H9 (cell line): ENCODE results near the gene SLC16A7. TPM values are rescaled to one million over a fixed set of nuclear protein-coding genes. Genes with fewer than 3 reads are reported as not detected.

ENCODE experiments used
- DNase-seq: peaks from one replicate; pipeline ENCODE4 v3.0.0-alpha.2; 2017
- H2AFZ ChIP-seq: one replicate; pipeline ENCODE4 v1.6.1; 2013; ENCODE audit warnings: mild to moderate bottlenecking, low read length, control low read depth, moderate library complexity
- H2AK5ac ChIP-seq: 2 replicates; pipeline ENCODE4 v1.6.1; 2013; ENCODE audit warnings: low read length, control low read depth, mixed read lengths; ENCODE audit not compliant: insufficient read length
- H2BK120ac ChIP-seq: one replicate; pipeline ENCODE4 v1.6.1; 2013; ENCODE audit warnings: low read depth, mild to moderate bottlenecking, low read length, control low read depth, inconsistent platforms; ENCODE audit not compliant: poor library complexity, severe bottlenecking
- H2BK12ac ChIP-seq: 2 replicates; pipeline ENCODE4 v1.6.1; 2013; ENCODE audit warnings: low read length, control low read depth, mixed read lengths, low read depth; ENCODE audit not compliant: insufficient read length
- H2BK15ac ChIP-seq: 2 replicates; pipeline ENCODE4 v1.6.1; 2013; ENCODE audit warnings: low read depth, low read length, control low read depth
- H2BK20ac ChIP-seq: one replicate; pipeline ENCODE4 v1.6.1; 2013; ENCODE audit warnings: low read depth, mild to moderate bottlenecking, low read length, control low read depth, inconsistent platforms; ENCODE audit not compliant: poor library complexity, severe bottlenecking
- H2BK5ac ChIP-seq: 2 replicates; pipeline ENCODE4 v1.6.1; 2013; ENCODE audit warnings: low read length, control low read depth, mixed read lengths; ENCODE audit not compliant: insufficient read length
- H3K14ac ChIP-seq: 2 replicates; pipeline ENCODE4 v1.6.1; 2013; ENCODE audit warnings: low read length, control low read depth; ENCODE audit not compliant: insufficient read depth
- H3K18ac ChIP-seq: 2 replicates; pipeline ENCODE4 v1.6.1; 2013; ENCODE audit warnings: low read depth, mild to moderate bottlenecking, mixed read lengths, low read length, control low read depth; ENCODE audit not compliant: insufficient read length
- H3K23ac ChIP-seq: 2 replicates; pipeline ENCODE4 v1.6.1; 2013; ENCODE audit warnings: low read length, control low read depth, mixed read lengths, low read depth; ENCODE audit not compliant: insufficient read length
- H3K23me2 ChIP-seq: 2 replicates; pipeline ENCODE4 v1.6.1; 2013; ENCODE audit warnings: low read depth, mild to moderate bottlenecking, mixed read lengths, low read length, control low read depth; ENCODE audit not compliant: insufficient read length, poor library complexity, severe bottlenecking
- H3K27ac ChIP-seq: 2 replicates; pipeline ENCODE4 v1.5.1; 2013; ENCODE audit warnings: low read length, control low read depth, mixed read lengths, low read depth; ENCODE audit not compliant: insufficient read length
- H3K27me3 ChIP-seq: 2 replicates; pipeline ENCODE4 v1.6.1; 2013; ENCODE audit warnings: low read length, control low read depth, inconsistent platforms; ENCODE audit not compliant: insufficient read depth
- H3K4ac ChIP-seq: 2 replicates; pipeline ENCODE4 v1.6.1; 2013; ENCODE audit warnings: low read depth, mild to moderate bottlenecking, control low read depth, inconsistent platforms, low read length, moderate library complexity
- H3K4me1 ChIP-seq: 2 replicates; pipeline ENCODE4 v1.6.1; 2013; ENCODE audit warnings: low read length, control low read depth, inconsistent platforms; ENCODE audit not compliant: insufficient read depth
- H3K4me2 ChIP-seq: 2 replicates; pipeline ENCODE4 v1.6.1; 2013; ENCODE audit warnings: low read length, control low read depth, mixed read lengths; ENCODE audit not compliant: insufficient read length, insufficient read depth
- H3K56ac ChIP-seq: 2 replicates; pipeline ENCODE4 v1.6.1; 2013; ENCODE audit warnings: low read depth, mild to moderate bottlenecking, mixed read lengths, low read length, control low read depth; ENCODE audit not compliant: insufficient read length
- H3K79me1 ChIP-seq: 2 replicates; pipeline ENCODE4 v1.6.1; 2013; ENCODE audit warnings: low read depth, mild to moderate bottlenecking, moderate library complexity, low read length, control low read depth, inconsistent platforms; ENCODE audit not compliant: insufficient read depth, poor library complexity, severe bottlenecking
- H3K79me2 ChIP-seq: 2 replicates; pipeline ENCODE4 v1.6.1; 2013; ENCODE audit warnings: low read length, control low read depth, inconsistent platforms; ENCODE audit not compliant: insufficient read depth
- H3K9ac ChIP-seq: 2 replicates; pipeline ENCODE4 v1.6.1; 2013; ENCODE audit warnings: low read length, control low read depth, mixed read lengths; ENCODE audit not compliant: insufficient read length; ENCODE audit errors: extremely low read depth
- H3K9me3 ChIP-seq: one replicate; pipeline ENCODE4 v1.6.1; 2013; ENCODE audit warnings: low read depth, low read length, inconsistent platforms; ENCODE audit not compliant: control insufficient read depth
- H3T11ph ChIP-seq: one replicate; pipeline ENCODE4 v1.6.1; 2013; ENCODE audit warnings: mild to moderate bottlenecking, low read length, control low read depth, inconsistent platforms
- H4K20me1 ChIP-seq: one replicate; pipeline ENCODE4 v1.6.1; 2013; ENCODE audit not compliant: control insufficient read depth, insufficient read length, insufficient read depth
- H4K5ac ChIP-seq: 2 replicates; pipeline ENCODE4 v1.6.1; 2013; ENCODE audit warnings: low read depth, mild to moderate bottlenecking, mixed read lengths, low read length, control low read depth; ENCODE audit not compliant: insufficient read length
- H4K8ac ChIP-seq: replicated peaks from 2 replicates; pipeline ENCODE4 v1.6.1; 2013; ENCODE audit warnings: low read length, control low read depth, mixed read lengths, low read depth; ENCODE audit not compliant: insufficient read length
- H4K91ac ChIP-seq: 2 replicates; pipeline ENCODE4 v1.6.1; 2013; ENCODE audit warnings: low read depth, mild to moderate bottlenecking, moderate library complexity, mixed read lengths, low read length, control low read depth; ENCODE audit not compliant: insufficient read length
- H3K27ac Mint-ChIP-seq, 3 experiments: 2 replicates in 2 of 3; 3 replicates in 1 of 3; pipeline ENCODE4 v1.8.0; 2020 to 2021; ENCODE audit warnings: mixed read lengths in 3 of 3, mild to moderate bottlenecking in 1 of 3, moderate library complexity in 1 of 3
- H3K27me3 Mint-ChIP-seq: 2 replicates; pipeline ENCODE4 v1.8.0; 2021; ENCODE audit warnings: low read depth, mild to moderate bottlenecking, moderate library complexity, mixed read lengths
- H3K36me3 Mint-ChIP-seq, 3 experiments: 2 replicates in 2 of 3; 3 replicates in 1 of 3; pipeline ENCODE4 v1.8.0; 2020 to 2021; ENCODE audit warnings: low read depth in 3 of 3, mixed read lengths in 3 of 3; ENCODE audit not compliant: insufficient read depth in 1 of 3
- H3K4me1 Mint-ChIP-seq, 2 experiments: 2 replicates each; pipeline ENCODE4 v1.8.0; 2020; ENCODE audit warnings: mixed read lengths in 2 of 2
- H3K4me3 Mint-ChIP-seq, 2 experiments: 2 replicates in 1 of 2; 3 replicates in 1 of 2; pipeline ENCODE4 v1.8.0; 2020 to 2021; ENCODE audit warnings: mild to moderate bottlenecking in 2 of 2, mixed read lengths in 2 of 2, moderate library complexity in 1 of 2
- H3K9me3 Mint-ChIP-seq, 2 experiments: 2 replicates in 1 of 2; 3 replicates in 1 of 2; pipeline ENCODE4 v1.8.0; 2020; ENCODE audit warnings: mild to moderate bottlenecking in 2 of 2, mixed read lengths in 2 of 2, moderate library complexity in 1 of 2
- WGBS: extraction: QIAGEN DNeasy Blood & Tissue Kit; methylation state at CpG from one replicate; pipeline ENCODE4 v1.1.7; 2013; ENCODE audit warnings: missing lambda C conversion rate, low lambda C conversion rate, mixed read lengths; ENCODE audit not compliant: insufficient read length; ENCODE audit errors: extremely low coverage; 5-methylcytosine and 5-hydroxymethylcytosine counted together
- total RNA-seq: library from RNA; stranded (reverse); gene quantifications from 2 replicates; pipeline ENCODE4 v1.2.1, GENCODE V29; 2021
- TF ChIP-seq, protein P1 (sequence below): fragments of 200-600 bp; sonication (generic); conservative IDR thresholded peaks from 3 replicates; pipeline ENCODE4 v1.8.0; 2021; ENCODE audit warnings: antibody characterized with exemption, mild to moderate bottlenecking

The SLC16A7 gene
- total RNA-seq, 1 experiment from 2014 or later = 2.2 TPM

DNA sequence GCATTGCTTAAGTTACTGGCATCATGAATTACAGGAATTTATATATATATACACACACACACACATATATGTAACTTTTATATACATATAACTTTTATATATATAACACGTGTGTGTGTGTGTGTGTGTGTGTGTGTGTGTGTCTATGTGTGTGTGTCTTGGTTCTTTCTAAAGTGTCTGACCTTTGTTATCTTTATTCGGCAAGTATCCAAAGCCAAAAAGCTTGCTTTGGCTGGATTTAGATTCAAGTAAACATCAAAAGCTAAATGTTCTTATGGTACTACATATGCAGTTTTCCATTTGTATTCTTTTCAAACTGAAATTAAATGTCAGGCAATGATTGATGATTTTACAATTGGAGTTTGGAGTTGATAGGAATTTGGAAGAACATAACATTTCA lies 69.9 kb downstream of the SLC16A7 start:
- H3K4ac ChIP-seq = no peak overlapping the region
- H3K9ac ChIP-seq = no peak overlapping the region
- no peak overlapping the region for H3K4me2 ChIP-seq
- H3K23me2 ChIP-seq = no peaks in the 10 kb centered on the region
- H3K27me3 ChIP-seq = no peaks in the 10 kb centered on the region
- H2BK120ac ChIP-seq = no peak overlapping the region
- H2BK15ac ChIP-seq = no peak overlapping the region
- no peak overlapping the region for H3K4me3 Mint-ChIP-seq
- H4K20me1 ChIP-seq = no peaks in the 10 kb centered on the region
- no peak overlapping the region for H3K27ac Mint-ChIP-seq
- H2AK5ac ChIP-seq = no peak overlapping the region
- H3K9me3 Mint-ChIP-seq = peaks cover 26 to 38% of the 10 kb centered on the region in 2 experiments
- H3K9me3 ChIP-seq = no peaks in the 10 kb centered on the region
- no peaks in the 10 kb centered on the region for H3K79me1 ChIP-seq
- no peak overlapping the region for H2BK5ac ChIP-seq
- no peaks in the 10 kb centered on the region for H3K27me3 Mint-ChIP-seq
- DNase-seq = no peak
- H4K8ac ChIP-seq = no peak overlapping the region
- no peaks in the 10 kb centered on the region for H3K4me1 Mint-ChIP-seq
- no peaks in the 10 kb centered on the region for H3K79me2 ChIP-seq
- H3K56ac ChIP-seq = no peak overlapping the region
- H2BK12ac ChIP-seq = no peak overlapping the region
- no peak overlapping the region for H3K27ac ChIP-seq
- H3K4me1 ChIP-seq = no peaks in the 10 kb centered on the region
- H3T11ph ChIP-seq = no peak overlapping the region
- WGBS = no CpG with 5 or more reads among the region's 2 CpGs
- peaks cover 14 to 22% (median 16%) of the 10 kb centered on the region in 3 experiments for H3K36me3 Mint-ChIP-seq
- TF ChIP-seq, protein P1, sequence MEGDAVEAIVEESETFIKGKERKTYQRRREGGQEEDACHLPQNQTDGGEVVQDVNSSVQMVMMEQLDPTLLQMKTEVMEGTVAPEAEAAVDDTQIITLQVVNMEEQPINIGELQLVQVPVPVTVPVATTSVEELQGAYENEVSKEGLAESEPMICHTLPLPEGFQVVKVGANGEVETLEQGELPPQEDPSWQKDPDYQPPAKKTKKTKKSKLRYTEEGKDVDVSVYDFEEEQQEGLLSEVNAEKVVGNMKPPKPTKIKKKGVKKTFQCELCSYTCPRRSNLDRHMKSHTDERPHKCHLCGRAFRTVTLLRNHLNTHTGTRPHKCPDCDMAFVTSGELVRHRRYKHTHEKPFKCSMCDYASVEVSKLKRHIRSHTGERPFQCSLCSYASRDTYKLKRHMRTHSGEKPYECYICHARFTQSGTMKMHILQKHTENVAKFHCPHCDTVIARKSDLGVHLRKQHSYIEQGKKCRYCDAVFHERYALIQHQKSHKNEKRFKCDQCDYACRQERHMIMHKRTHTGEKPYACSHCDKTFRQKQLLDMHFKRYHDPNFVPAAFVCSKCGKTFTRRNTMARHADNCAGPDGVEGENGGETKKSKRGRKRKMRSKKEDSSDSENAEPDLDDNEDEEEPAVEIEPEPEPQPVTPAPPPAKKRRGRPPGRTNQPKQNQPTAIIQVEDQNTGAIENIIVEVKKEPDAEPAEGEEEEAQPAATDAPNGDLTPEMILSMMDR = no peak
- H4K91ac ChIP-seq = no peak overlapping the region
- H4K5ac ChIP-seq = no peak overlapping the region
- H2AFZ ChIP-seq = no peak overlapping the region
- no peak overlapping the region for H3K18ac ChIP-seq
- H3K14ac ChIP-seq = no peak overlapping the region
- no peak overlapping the region for H2BK20ac ChIP-seq
- no peak overlapping the region for H3K23ac ChIP-seq
